Esophagus muscularis mucosa (tissue), 4 donors: Measurements from ENCODE around the gene TMEM60. TPM values are rescaled to one million over a fixed set of nuclear protein-coding genes. Genes with fewer than 3 reads are reported as not detected.

Source experiments
- DNase-seq: peaks from one replicate; pipeline ENCODE4 v3.0.0-alpha.2; 2017; ENCODE audit errors: extremely low spot score
- H3K27ac ChIP-seq, 4 donors: fragments of 200-600 bp; sonication (generic); replicated peaks in 1 of 4; 1 replicate in 3 of 4; 2 replicates in 1 of 4; pipeline ENCODE4 v1.5.1; 2016 to 2019; ENCODE audit warnings: mild to moderate bottlenecking in 1 of 4
- H3K27me3 ChIP-seq, 4 donors: fragments of 200-600 bp; sonication (generic); one replicate each; pipeline versions ENCODE4 v1.5.1 to v1.6.0; 2016 to 2019
- H3K36me3 ChIP-seq, 4 donors: fragments of 200-600 bp; sonication (generic); one replicate each; pipeline ENCODE4 v1.5.1; 2016 to 2019
- H3K4me1 ChIP-seq, 4 donors: fragments of 200-600 bp; sonication (generic); one replicate each; pipeline ENCODE4 v1.5.1; 2016 to 2019
- H3K4me3 ChIP-seq, 4 donors: fragments of 200-600 bp; sonication (generic); 1 replicate in 2 of 4; 2 replicates in 2 of 4; pipeline ENCODE4 v1.5.1; 2016 to 2019; ENCODE audit warnings: mild to moderate bottlenecking in 4 of 4, moderate library complexity in 1 of 4
- H3K9me3 ChIP-seq, 4 donors: fragments of 200-600 bp; sonication (generic); 1 replicate in 3 of 4; 2 replicates in 1 of 4; pipeline ENCODE4 v1.5.1; 2016 to 2019
- CTCF ChIP-seq, 3 experiments: fragments of 200-600 bp in 2 of 3; fragments of 450-650 bp in 1 of 3; sonication (generic) in 2 of 3; IDR thresholded peaks; one replicate each; pipeline ENCODE4 v1.5.1; 2017 to 2019; ENCODE audit warnings: antibody characterized with exemption in 3 of 3, mild to moderate bottlenecking in 2 of 3, moderate library complexity in 1 of 3
- EP300 ChIP-seq: sonication (generic); formaldehyde crosslinking; IDR thresholded peaks from one replicate; pipeline ENCODE4 v1.6.1; 2017; ENCODE audit warnings: antibody characterized with exemption
- POLR2A ChIP-seq: fragments of 450-650 bp; IDR thresholded peaks from one replicate; pipeline ENCODE4 v1.6.1; 2017; ENCODE audit warnings: antibody characterized with exemption, moderate library complexity, mild to moderate bottlenecking, low read depth
- POLR2AphosphoS5 ChIP-seq, 2 donors: sonication (generic); formaldehyde crosslinking; IDR thresholded peaks; one replicate each; pipeline ENCODE4 v1.6.1; 2017; ENCODE audit warnings: antibody characterized with exemption in 2 of 2
- WGBS: methylation state at CpG from one replicate; pipeline ENCODE4 v1.1.5; 2018; 5-methylcytosine and 5-hydroxymethylcytosine counted together
- intact Hi-C: fragments of 100-400 bp; cut with DNase I; formaldehyde crosslinking; loops from one replicate; pipeline ENCODE4 v1.15.1; 2023
- total RNA-seq, 4 donors: library from RNA; depleted of rRNA; stranded (reverse); fragments of >200 nt; gene quantifications; one replicate each; pipeline versions ENCODE4 v1.1.0 to v1.2.1, GENCODE V29; 2016

Gene TMEM60
- total RNA-seq, 4 donors from 2014 or later, result 9.6 to 15.9 (median 12.7) TPM

DNA sequence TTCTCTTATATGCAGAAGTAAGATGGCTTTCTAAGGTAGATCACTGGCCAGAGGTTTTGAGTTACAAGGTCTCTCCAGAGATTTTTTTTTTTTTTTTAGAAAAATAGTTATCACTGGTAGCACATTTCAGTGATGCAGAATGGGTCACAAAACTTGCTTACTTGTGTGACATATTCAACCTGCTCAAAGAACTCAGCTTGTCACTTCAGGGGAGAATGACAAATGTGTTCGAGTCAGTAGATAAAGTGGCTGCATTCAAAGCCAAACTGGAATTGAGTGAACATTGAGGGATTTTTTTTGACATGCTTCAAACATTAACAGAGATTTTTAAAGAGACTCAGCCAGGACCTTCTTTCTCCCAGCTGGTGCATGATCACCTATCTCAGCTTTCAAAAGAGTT lies 33.7 kb upstream of the TMEM60 start:
- no peak for DNase-seq
- Histone ChIP-seq H3K27ac (no peak overlapping the region), H3K36me3 (no peaks in the 10 kb centered on the region), H3K4me1 (peaks cover 0 to 5% (median 0%) of the 10 kb centered on the region in 4 donors), H3K27me3 (no peaks in the 10 kb centered on the region), H3K9me3 (no peaks in the 10 kb centered on the region), H3K4me3 (no peak overlapping the region)
- no peak for TF ChIP-seq POLR2A
- TF ChIP-seq POLR2AphosphoS5 (IDR thresholded peaks at IDR 0.05), result no peak
- no peak for TF ChIP-seq CTCF (IDR thresholded peaks at IDR 0.05)
- TF ChIP-seq EP300, result no peak
- 87% methylated on average over 1 of the region's 1 CpG for WGBS
- intact Hi-C loops, result no loop called here

DNA sequence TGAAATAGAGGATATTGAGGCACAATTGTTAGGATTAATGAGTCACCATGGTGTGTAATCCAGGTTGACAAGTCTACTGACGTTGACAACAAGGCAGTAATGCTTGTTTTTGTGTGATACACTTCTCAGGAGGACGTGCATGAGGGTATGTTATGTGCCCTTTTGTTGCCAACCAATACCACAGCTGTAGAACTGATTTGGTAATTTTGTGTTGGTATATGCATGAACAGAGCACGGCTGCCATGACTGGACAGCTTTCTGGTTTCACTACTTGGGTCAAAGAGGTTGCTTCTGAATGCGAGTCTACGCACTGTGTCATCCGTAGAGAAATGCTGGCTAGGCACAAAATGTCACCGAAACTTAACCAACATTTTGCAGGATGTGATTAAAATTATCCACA lies 33.2 kb upstream of the TMEM60 start:
- intact Hi-C loops, result no loop called here
- Histone ChIP-seq H3K27ac (no peak overlapping the region), H3K36me3 (no peaks in the 10 kb centered on the region), H3K9me3 (peaks cover 0 to 3% (median under 1%) of the 10 kb centered on the region in 4 donors), H3K4me1 (peaks cover 0 to 5% (median 0%) of the 10 kb centered on the region in 4 donors), H3K4me3 (no peak overlapping the region), H3K27me3 (no peaks in the 10 kb centered on the region)
- DNase-seq, result no peak
- WGBS, result 92% methylated on average over 7 of the region's 7 CpGs
- no peak for TF ChIP-seq EP300
- no peak for TF ChIP-seq POLR2AphosphoS5 (IDR thresholded peaks at IDR 0.05)
- no peak for TF ChIP-seq CTCF (IDR thresholded peaks at IDR 0.05)
- TF ChIP-seq POLR2A, result no peak

- DNase-seq, result no peak
- H3K4me3 ChIP-seq, result no peak overlapping the region
- peaks cover 0 to 5% (median 0%) of the 10 kb centered on the region in 4 donors for H3K4me1 ChIP-seq
- intact Hi-C loops, result no loop called here
- no peaks in the 10 kb centered on the region for H3K36me3 ChIP-seq
- 93% methylated on average over 8 of the region's 8 CpGs for WGBS
- H3K27me3 ChIP-seq, result no peaks in the 10 kb centered on the region
- no peak overlapping the region for H3K27ac ChIP-seq
- peaks cover 0 to 8% (median 1%) of the 10 kb centered on the region in 4 donors for H3K9me3 ChIP-seq
- TF ChIP-seq CTCF (IDR thresholded peaks at IDR 0.05) (no peak), POLR2AphosphoS5 (IDR thresholded peaks at IDR 0.05) (no peak), POLR2A (no peak), EP300 (no peak)
These were observed 32.6 kb upstream of the TMEM60 start for GRCh38 chr7:77830649-77831355.

- Histone ChIP-seq H3K27me3 (no peaks in the 10 kb centered on the region), H3K4me3 (no peak overlapping the region), H3K36me3 (no peaks in the 10 kb centered on the region), H3K27ac (no peak overlapping the region), H3K4me1 (no peaks in the 10 kb centered on the region), H3K9me3 (peaks cover 0 to 8% (median 1%) of the 10 kb centered on the region in 4 donors)
- no peak for DNase-seq
- TF ChIP-seq POLR2AphosphoS5 (IDR thresholded peaks at IDR 0.05) (no peak), POLR2A (no peak), EP300 (no peak), CTCF (IDR thresholded peaks at IDR 0.05) (no peak)
- 86% methylated on average over 2 of the region's 2 CpGs for WGBS
- intact Hi-C loops, result no loop called here
These were observed 29.8 kb upstream of the TMEM60 start for GRCh38 chr7:77827999-77828398.

GRCh38 chr7:77826300-77826699 lies 28.1 kb upstream of the TMEM60 start:
- Histone ChIP-seq H3K27me3 (no peaks in the 10 kb centered on the region), H3K9me3 (peaks cover 0 to 16% (median 9%) of the 10 kb centered on the region in 4 donors), H3K27ac (no peak overlapping the region), H3K36me3 (no peaks in the 10 kb centered on the region), H3K4me3 (no peak overlapping the region), H3K4me1 (no peaks in the 10 kb centered on the region)
- TF ChIP-seq CTCF (IDR thresholded peaks at IDR 0.05), result no peak
- TF ChIP-seq POLR2AphosphoS5 (IDR thresholded peaks at IDR 0.05), result no peak
- no peak for TF ChIP-seq POLR2A
- TF ChIP-seq EP300, result no peak
- no peak for DNase-seq
- 88% methylated on average over 2 of the region's 2 CpGs for whole genome bisulfite sequencing
- intact Hi-C loops, result no loop called here
